Gastroesophageal sphincter (tissue), 3 donors: ENCODE measurements around the gene TMEM165.

ENCODE experiments used
- CTCF ChIP-seq, 4 experiments: fragments of 200-600 bp in 2 of 4; fragments of 450-650 bp in 2 of 4; sonication (generic) in 1 of 4; IDR thresholded peaks; one replicate each; pipeline ENCODE4 v1.5.1; 2017 to 2019; ENCODE audit warnings: antibody characterized with exemption in 4 of 4, mild to moderate bottlenecking in 2 of 4, moderate library complexity in 2 of 4
- EP300 ChIP-seq: sonication (generic); formaldehyde crosslinking; IDR thresholded peaks from one replicate; pipeline ENCODE4 v1.6.1; 2017; ENCODE audit warnings: antibody characterized with exemption, mild to moderate bottlenecking
- POLR2A ChIP-seq, 2 donors: fragments of 450-650 bp; IDR thresholded peaks; one replicate each; pipeline ENCODE4 v1.6.1; 2017; ENCODE audit warnings: antibody characterized with exemption in 2 of 2, mild to moderate bottlenecking in 2 of 2, moderate library complexity in 1 of 2
- POLR2AphosphoS5 ChIP-seq: sonication (generic); formaldehyde crosslinking; IDR thresholded peaks from one replicate; pipeline ENCODE4 v1.6.1; 2017; ENCODE audit warnings: antibody characterized with exemption

- TF ChIP-seq CTCF (IDR thresholded peaks at IDR 0.05) (no peak), POLR2A (IDR thresholded peaks at IDR 0.05) (no peak), POLR2AphosphoS5 (no peak), EP300 (no peak)
Measured at GRCh38 chr4:55398966-55399365, 3.2 kb downstream of the TMEM165 start.
